GM18861 (cell line): ENCODE results near the gene TAAR9.

Experiments used
- ATAC-seq: cut with Tn5 transposase; IDR thresholded peaks from one replicate; pipeline ENCODE4 v1.9.1; 2021; ENCODE audit not compliant: unreplicated experiment

Gene TAAR9

GRCh38 chr6:132584698-132585097 is 46.6 kb downstream of the TAAR9 start:
- no peak for ATAC-seq

DNA sequence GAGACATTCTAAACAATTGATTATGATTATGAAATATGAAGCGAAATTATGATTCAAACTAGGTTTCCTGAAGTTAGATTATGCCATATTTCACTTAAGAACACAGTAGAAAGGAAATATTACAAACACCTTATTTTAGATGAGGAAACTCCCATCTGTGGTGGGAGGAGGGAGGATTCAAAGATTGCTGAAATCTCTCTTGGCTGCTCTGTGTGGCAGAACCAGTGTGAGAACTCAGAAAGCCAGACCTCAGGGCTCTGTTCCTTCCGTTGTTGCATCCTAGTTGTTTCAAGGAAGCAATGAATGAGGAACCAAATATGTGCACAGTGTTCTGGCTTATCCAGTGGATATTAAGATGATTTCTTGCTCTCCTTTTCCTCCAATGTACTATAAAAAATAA is 49.3 kb downstream of the TAAR9 start:
- ATAC-seq, result no peak
